Measurements from ENCODE around the gene TMEM80.

The TMEM80 gene

DNA sequence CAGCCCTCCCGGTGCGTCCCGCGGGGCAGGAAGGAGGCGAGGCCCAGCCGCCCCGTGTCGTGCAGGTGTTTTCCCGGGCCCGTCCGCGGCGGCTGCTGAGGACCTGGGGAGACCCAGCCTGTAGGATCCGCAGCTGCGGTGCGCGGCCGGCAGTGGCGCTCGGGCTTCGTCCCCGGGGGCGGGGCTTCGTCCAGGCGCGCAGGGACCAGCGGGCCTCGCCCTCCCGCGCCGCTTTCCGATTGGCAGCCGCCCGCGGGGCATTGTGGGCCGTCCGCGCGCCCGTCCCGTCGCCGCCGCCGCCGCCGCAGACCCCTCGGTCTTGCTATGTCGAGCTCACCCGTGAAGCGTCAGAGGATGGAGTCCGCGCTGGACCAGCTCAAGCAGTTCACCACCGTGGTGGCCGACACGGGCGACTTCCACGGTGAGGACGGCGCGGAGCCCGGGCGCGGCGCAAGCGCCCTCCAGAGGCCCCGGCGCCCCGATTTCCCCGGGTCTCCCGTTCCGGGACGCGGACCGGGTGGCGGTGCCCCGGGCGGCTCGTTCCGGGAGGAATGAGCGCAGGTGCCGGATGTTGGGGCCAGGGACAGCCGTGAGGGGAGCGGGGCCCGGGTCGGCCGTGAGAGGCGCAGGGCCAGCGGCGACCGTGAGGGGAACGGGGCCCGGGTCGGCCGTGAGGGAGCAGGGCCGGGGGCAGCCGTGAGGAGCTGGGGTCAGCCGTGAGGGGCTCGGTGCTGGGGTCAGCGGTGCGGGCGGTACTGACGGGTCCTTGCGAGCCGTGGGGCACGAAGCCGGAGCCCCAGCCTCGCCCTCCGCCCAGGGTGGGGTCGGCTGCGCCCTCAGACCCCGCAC, 51.8 kb downstream of the TMEM80 start, which contains the start of gene TALDO1:
Gene TALDO1 (plus strand): TSS at position 307 of the 849 bp plus-strand sequence. CDS start 18 bp downstream, at position 325.
- H3K4me2 ChIP-seq (ENCODE audit: low read length) = peak within 1 kb of the TSS; percentile 78
- H3K36me3 ChIP-seq (ENCODE audit: control insufficient read depth, insufficient read depth, low read length) = no peaks in the 10 kb centered on the region
- H3K9me3 ChIP-seq (ENCODE audit: control insufficient read depth, low read length) = no peaks in the 10 kb centered on the region
- peak within 1 kb of the TSS; percentile 86 for H2AFZ ChIP-seq
- peaks cover 2% of the 10 kb centered on the region for H3K79me2 ChIP-seq
- no peak within 1 kb of the TSS for H3K27ac ChIP-seq
- no peak within 1 kb of the TSS for H3K9ac ChIP-seq
- no peaks in the 10 kb centered on the region for H3K27me3 ChIP-seq (ENCODE audit: control insufficient read depth, insufficient read depth, low read length)
- peak within 1 kb of the TSS; percentile 65 for H3K4me3 ChIP-seq (ENCODE audit: low read depth, low read length)
- no peaks in the 10 kb centered on the region for H3K4me1 ChIP-seq
- peak; percentile 4 for TF ChIP-seq CTCF (IDR thresholded peaks at IDR 0.05)

- H3K27me3 ChIP-seq (ENCODE audit: control insufficient read depth, insufficient read depth, low read length) = no peaks in the 10 kb centered on the region
- no peak overlapping the region for H3K9ac ChIP-seq
- TF ChIP-seq CTCF (IDR thresholded peaks at IDR 0.05) = no peak
- H3K4me1 ChIP-seq = no peaks in the 10 kb centered on the region
- peaks cover 6% of the 10 kb centered on the region for H3K79me2 ChIP-seq
- H3K4me3 ChIP-seq (ENCODE audit: low read depth, low read length) = peak overlapping the region; percentile 65
- H3K9me3 ChIP-seq (ENCODE audit: control insufficient read depth, low read length) = no peaks in the 10 kb centered on the region
- no peak overlapping the region for H2AFZ ChIP-seq
- peak overlapping the region; percentile 69 for H3K4me2 ChIP-seq (ENCODE audit: low read length)
- H3K36me3 ChIP-seq (ENCODE audit: control insufficient read depth, insufficient read depth, low read length) = no peaks in the 10 kb centered on the region
- H3K27ac ChIP-seq = no peak overlapping the region
These were observed 52.4 kb downstream of the TMEM80 start for GRCh38 chr11:748007-748359.

- Histone ChIP-seq H3K9me3 (ENCODE audit: control insufficient read depth, low read length) (no peaks in the 10 kb centered on the region), H3K4me1 (no peaks in the 10 kb centered on the region), H3K4me3 (ENCODE audit: low read depth, low read length) (no peak overlapping the region), H3K79me2 (peaks cover 6% of the 10 kb centered on the region), H3K4me2 (ENCODE audit: low read length) (no peak overlapping the region), H2AFZ (no peak overlapping the region), H3K9ac (no peak overlapping the region), H3K27me3 (ENCODE audit: control insufficient read depth, insufficient read depth, low read length) (no peaks in the 10 kb centered on the region), H3K36me3 (ENCODE audit: control insufficient read depth, insufficient read depth, low read length) (no peaks in the 10 kb centered on the region), H3K27ac (no peak overlapping the region)
- no peak for TF ChIP-seq CTCF (IDR thresholded peaks at IDR 0.05)
These were observed 54.1 kb downstream of the TMEM80 start for GRCh38 chr11:749731-750130.

All from parathyroid adenoma (tissue), 2 donors.